Kidney epithelial cell (primary cell): Measurements from ENCODE around the gene CFAP44. TPM values are rescaled to one million over a fixed set of nuclear protein-coding genes. Genes with fewer than 3 reads are reported as not detected.

Experiments used
- DNase-seq: peaks from one replicate; pipeline ENCODE4 v3.0.0-alpha.2; 2010; ENCODE audit warnings: low read depth
- H3K27me3 ChIP-seq: 2 replicates; pipeline ENCODE4 v1.6.0; 2011; ENCODE audit warnings: low read length; ENCODE audit not compliant: control insufficient read depth, insufficient read depth
- H3K36me3 ChIP-seq: 2 replicates; pipeline ENCODE4 v1.5.1; 2011; ENCODE audit warnings: low read length; ENCODE audit not compliant: control insufficient read depth, insufficient read depth
- H3K4me3 ChIP-seq: 2 replicates; pipeline ENCODE4 v1.5.1; 2011; ENCODE audit warnings: low read depth, mild to moderate bottlenecking, control low read depth, low read length
- CTCF ChIP-seq: IDR thresholded peaks from 2 replicates; pipeline ENCODE4 v1.5.1; 2011; ENCODE audit warnings: mild to moderate bottlenecking, moderate library complexity, low read length, control low read depth, inconsistent platforms; ENCODE audit not compliant: insufficient read depth, poor library complexity, severe bottlenecking
- total RNA-seq: library from RNA; depleted of rRNA; stranded (reverse); fragments of >200 nt; gene quantifications from 2 replicates; pipeline ENCODE4 v1.2.3, GENCODE V29; 2015

Gene CFAP44
- total RNA-seq, 1 donor from 2014 or later: 9.9 TPM

GRCh38 chr3:113436809-113437208, 4.5 kb downstream of the CFAP44 start:
- no peaks in the 10 kb centered on the region for H3K27me3 ChIP-seq
- no peak for TF ChIP-seq CTCF
- H3K36me3 ChIP-seq: no peaks in the 10 kb centered on the region
- H3K4me3 ChIP-seq: no peak overlapping the region
- peak; percentile 37 for DNase-seq

GRCh38 chr3:113431811-113432210, 9.5 kb downstream of the CFAP44 start:
- TF ChIP-seq CTCF: no peak
- H3K27me3 ChIP-seq: no peaks in the 10 kb centered on the region
- DNase-seq: no peak
- H3K4me3 ChIP-seq: no peak overlapping the region
- H3K36me3 ChIP-seq: no peaks in the 10 kb centered on the region

GRCh38 chr3:113428581-113428980, 12.7 kb downstream of the CFAP44 start:
- DNase-seq: no peak
- H3K36me3 ChIP-seq: no peaks in the 10 kb centered on the region
- H3K27me3 ChIP-seq: no peaks in the 10 kb centered on the region
- H3K4me3 ChIP-seq: no peak overlapping the region
- no peak for TF ChIP-seq CTCF

- Histone ChIP-seq H3K36me3 (no peaks in the 10 kb centered on the region), H3K4me3 (no peak overlapping the region), H3K27me3 (no peaks in the 10 kb centered on the region)
- no peak for TF ChIP-seq CTCF
- DNase-seq: no peak
These were observed 17.6 kb downstream of the CFAP44 start for GRCh38 chr3:113423699-113424098.

GRCh38 chr3:113421082-113421481, 20.2 kb downstream of the CFAP44 start:
- no peak for TF ChIP-seq CTCF
- no peak for DNase-seq
- Histone ChIP-seq H3K27me3 (no peaks in the 10 kb centered on the region), H3K4me3 (no peak overlapping the region), H3K36me3 (no peaks in the 10 kb centered on the region)

GRCh38 chr3:113409676-113410075, 31.6 kb downstream of the CFAP44 start:
- Histone ChIP-seq H3K36me3 (no peaks in the 10 kb centered on the region), H3K27me3 (no peaks in the 10 kb centered on the region), H3K4me3 (no peak overlapping the region)
- TF ChIP-seq CTCF: no peak
- DNase-seq: no peak
